ENCODE measurements around the gene NOTCH1. TPM values are rescaled to one million over a fixed set of nuclear protein-coding genes. Genes with fewer than 3 reads are reported as not detected.

Gene NOTCH1
- total RNA-seq, 3 donors from 2014 or later, result 124 to 128 (median 125) TPM

DNA sequence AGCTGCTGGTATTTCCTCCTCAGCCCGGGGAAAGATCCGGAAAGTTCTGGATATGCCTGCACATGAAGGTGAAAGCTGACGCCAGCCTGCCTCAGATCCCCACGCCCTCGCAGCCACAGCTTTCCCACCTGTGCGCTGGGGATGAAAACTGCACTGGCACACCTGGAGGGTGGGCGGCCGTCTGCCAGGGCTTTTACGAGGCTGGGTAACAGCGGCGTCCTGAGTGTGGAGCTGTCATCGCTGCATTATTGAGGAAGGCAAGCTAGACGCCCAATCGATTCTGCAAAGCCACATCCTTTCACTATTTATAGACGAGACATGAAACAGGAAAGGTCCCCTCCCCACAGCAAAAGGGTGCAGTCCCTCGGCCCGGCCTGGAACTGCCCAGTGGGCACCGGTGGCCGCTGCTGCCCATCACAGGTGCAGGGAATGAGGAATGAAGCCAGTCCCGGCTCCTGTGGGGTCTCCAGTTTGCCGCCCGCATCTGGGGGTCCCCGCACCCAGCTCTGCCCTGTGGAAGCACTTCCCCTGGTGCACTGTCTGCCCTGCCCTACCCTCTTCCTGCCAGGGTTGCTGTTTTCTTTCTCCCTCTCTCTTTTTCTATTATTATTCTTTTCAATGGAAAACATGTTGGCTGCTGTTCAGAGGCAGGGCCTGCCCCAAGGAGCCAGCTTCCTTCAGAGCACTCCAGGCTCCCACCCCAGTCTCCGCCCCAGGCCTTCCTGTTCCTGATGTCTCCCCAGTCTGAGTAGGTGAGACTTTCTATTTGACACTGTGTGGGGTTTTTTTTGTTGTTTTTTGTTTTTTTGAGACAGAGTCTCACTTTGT lies 7.0 kb downstream of the NOTCH1 start:
- DNase-seq (no peak), ATAC-seq (peak; percentile 74 to 78)
- Mint-ChIP-seq H3K4me3 (peak overlapping the region; percentile 89), H3K4me1 (ENCODE audit: low read depth) (peaks cover 67% of the 10 kb centered on the region), H3K36me3 (ENCODE audit: insufficient read depth) (peaks cover 22% of the 10 kb centered on the region), H3K9me3 (no peaks in the 10 kb centered on the region), H3K27me3 (ENCODE audit: low read depth) (no peaks in the 10 kb centered on the region)

DNA sequence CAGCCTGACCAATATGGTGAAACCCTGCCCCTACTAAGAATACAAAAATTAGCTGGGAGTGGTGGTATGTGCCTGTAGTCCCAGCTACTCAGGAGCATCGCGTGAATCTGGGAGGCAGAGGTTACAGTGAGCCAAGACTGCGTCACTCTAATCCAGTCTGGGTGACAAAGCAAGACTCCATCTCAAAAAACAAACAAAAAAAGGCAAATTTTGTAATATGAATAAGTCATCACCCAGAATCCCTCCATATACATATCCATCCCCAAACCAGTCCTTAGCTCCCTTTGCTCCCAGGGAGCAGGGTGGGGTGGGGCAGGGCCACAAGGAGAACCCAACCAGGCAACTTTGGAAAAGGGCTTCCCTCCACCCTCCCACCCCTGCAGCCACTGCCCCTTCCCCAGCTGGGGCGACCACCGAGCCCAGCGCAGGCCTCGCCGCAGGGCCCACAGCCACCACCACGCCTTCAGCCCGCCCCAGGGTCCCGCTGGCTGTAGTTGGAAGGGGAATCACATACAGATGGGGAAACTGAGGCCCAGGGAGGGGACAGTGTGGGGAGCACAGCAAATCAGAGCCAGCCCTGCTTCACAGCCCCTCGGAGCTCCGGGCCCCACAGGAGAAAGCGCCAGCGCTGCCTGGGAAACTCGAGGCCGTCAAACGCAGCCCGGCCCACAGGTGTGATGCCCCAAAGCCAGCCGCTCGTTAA lies 7.8 kb downstream of the NOTCH1 start:
- peaks cover 20% of the 10 kb centered on the region for H3K36me3 Mint-ChIP-seq (ENCODE audit: insufficient read depth)
- no peaks in the 10 kb centered on the region for H3K9me3 Mint-ChIP-seq
- ATAC-seq, result no peak
- no peaks in the 10 kb centered on the region for H3K27me3 Mint-ChIP-seq (ENCODE audit: low read depth)
- peaks cover 64% of the 10 kb centered on the region for H3K4me1 Mint-ChIP-seq (ENCODE audit: low read depth)
- peak overlapping the region; percentile 89 for H3K4me3 Mint-ChIP-seq
- no peak for DNase-seq

DNA sequence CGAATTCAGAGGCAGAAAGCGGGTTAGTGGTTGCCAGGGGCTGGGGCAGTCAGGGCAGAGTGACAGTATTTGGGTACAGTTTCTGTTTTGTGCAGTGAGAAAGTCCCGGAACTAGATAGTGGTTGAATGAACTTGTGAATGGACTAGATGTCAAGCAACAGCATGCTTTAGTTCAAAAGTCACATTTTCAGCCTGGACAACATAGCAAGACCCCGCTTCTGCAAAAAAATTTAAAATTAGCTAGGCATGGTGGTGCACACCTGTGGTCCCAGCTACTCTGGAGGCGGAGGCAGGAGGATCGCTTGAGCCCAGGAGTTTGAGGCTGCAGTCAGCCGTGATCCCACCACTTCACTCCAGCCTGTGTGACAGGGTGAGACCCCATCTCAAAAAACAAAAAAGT lies 8.4 kb downstream of the NOTCH1 start:
- Mint-ChIP-seq H3K9me3 (no peaks in the 10 kb centered on the region), H3K36me3 (ENCODE audit: insufficient read depth) (peaks cover 17% of the 10 kb centered on the region), H3K4me1 (ENCODE audit: low read depth) (peaks cover 62% of the 10 kb centered on the region), H3K4me3 (no peak overlapping the region), H3K27me3 (ENCODE audit: low read depth) (no peaks in the 10 kb centered on the region)
- DNase-seq (no peak), ATAC-seq (no peak)

DNA sequence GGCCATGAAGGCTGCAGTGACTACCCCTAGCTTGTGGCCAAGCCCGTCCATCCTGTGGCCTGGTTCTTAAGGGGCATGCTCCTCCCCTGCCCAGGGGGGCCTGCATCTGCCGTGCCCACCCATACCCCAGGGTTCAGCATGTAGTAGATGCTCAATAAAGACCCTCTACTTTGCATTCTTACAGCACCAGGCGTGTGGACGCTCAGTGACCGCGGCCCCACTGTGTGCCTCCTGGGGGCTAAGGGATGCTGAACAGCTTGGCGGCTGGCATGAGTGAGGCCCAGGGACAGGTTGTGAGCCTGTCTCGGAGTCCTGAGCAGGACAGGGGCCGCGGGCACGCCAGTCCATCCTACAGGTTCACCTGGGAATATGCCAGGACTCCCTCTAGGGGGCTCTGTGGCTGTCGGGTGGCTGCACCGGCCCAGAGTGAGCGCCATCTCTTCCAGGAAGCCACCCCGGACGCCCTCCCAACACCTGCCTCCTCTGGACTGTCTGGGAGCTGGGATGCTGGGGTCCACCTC lies 9.1 kb downstream of the NOTCH1 start:
- H3K27me3 Mint-ChIP-seq (ENCODE audit: low read depth), result no peaks in the 10 kb centered on the region
- ATAC-seq, result no peak
- H3K9me3 Mint-ChIP-seq, result no peaks in the 10 kb centered on the region
- H3K36me3 Mint-ChIP-seq (ENCODE audit: insufficient read depth), result peaks cover 16% of the 10 kb centered on the region
- DNase-seq, result no peak
- peaks cover 66% of the 10 kb centered on the region for H3K4me1 Mint-ChIP-seq (ENCODE audit: low read depth)
- no peak overlapping the region for H3K4me3 Mint-ChIP-seq

DNA sequence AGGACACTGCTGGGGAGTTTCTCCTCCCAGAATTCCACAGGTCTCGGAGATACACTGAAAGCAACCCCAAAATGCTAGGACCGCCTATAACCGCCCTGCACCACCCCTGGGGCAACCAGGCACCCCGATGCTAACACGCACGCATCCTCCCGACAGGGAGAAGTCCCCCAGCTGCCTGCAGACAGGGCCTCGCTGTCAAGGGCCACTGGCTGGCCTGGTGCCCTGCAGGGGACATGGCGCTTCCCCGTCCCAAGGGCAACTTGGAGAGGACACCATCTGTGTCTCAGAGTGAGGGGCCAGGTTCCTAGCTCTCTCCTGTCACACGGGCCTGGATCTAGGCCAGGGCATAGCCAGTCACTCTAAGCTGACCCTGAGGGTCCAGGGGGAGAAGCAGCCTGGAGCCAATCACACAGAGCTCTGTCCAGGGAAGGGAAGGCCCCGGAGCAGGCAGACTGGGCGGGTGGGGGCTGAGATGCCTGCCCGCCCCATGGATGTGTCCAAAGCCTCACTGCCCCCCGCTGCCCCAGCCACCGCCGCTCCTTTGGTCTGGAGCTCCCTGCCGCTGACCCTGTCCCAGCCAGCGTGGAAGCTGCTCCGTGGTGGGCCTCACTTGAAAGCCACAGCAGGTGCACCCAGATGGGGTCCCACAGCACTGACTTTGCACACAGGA lies 9.7 kb downstream of the NOTCH1 start:
- Mint-ChIP-seq H3K9me3 (no peaks in the 10 kb centered on the region), H3K4me1 (ENCODE audit: low read depth) (peaks cover 63% of the 10 kb centered on the region), H3K27me3 (ENCODE audit: low read depth) (no peaks in the 10 kb centered on the region), H3K4me3 (no peak overlapping the region), H3K36me3 (ENCODE audit: insufficient read depth) (peaks cover 14% of the 10 kb centered on the region)
- no peak for ATAC-seq
- no peak for DNase-seq

DNA sequence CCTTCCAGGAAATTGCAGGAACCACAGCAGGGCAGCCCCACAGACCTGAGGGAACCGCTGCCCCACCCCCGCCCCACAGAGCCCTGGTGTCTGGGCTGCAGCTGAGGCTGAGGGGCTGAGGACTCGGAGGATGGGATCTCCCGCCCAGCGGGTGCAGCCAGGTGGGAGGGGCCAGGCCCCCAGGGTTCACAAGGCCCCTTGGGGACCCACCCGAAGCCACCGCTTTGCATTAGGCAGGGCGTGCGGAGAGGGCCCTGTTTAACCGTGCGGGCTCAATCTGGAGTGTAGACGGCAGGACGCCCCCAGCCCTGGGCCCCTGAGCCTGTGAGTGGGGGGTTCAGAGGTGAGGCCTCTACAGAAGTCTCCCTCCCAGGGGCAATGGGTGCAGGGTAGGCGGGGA lies 10.8 kb downstream of the NOTCH1 start:
- DNase-seq, result no peak
- no peaks in the 10 kb centered on the region for H3K27me3 Mint-ChIP-seq (ENCODE audit: low read depth)
- peaks cover 59% of the 10 kb centered on the region for H3K4me1 Mint-ChIP-seq (ENCODE audit: low read depth)
- H3K4me3 Mint-ChIP-seq, result no peak overlapping the region
- no peaks in the 10 kb centered on the region for H3K9me3 Mint-ChIP-seq
- peaks cover 8% of the 10 kb centered on the region for H3K36me3 Mint-ChIP-seq (ENCODE audit: insufficient read depth)
- ATAC-seq, result no peak

DNA sequence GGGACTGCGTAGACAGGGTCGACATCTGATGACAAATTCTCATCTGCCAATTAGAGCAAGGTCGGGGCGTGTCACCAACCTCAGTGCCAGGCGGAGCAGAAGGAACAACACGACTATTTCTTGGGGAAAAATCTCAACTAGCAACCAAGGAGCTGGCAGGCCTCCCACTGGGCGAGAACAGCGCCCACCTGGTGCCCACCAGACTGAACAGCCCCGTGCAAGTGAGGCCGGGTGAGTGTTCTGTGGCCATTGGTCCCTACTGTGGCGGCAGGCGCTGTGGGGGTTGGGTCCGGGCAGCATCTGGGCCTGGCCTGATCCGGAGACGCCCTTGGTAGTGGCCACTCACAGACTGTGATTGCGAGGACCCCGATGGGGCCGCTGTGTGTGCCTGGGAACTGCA lies 11.5 kb downstream of the NOTCH1 start:
- ATAC-seq, result no peak
- Mint-ChIP-seq H3K4me1 (ENCODE audit: low read depth) (peaks cover 54% of the 10 kb centered on the region), H3K36me3 (ENCODE audit: insufficient read depth) (peaks cover 8% of the 10 kb centered on the region), H3K27me3 (ENCODE audit: low read depth) (no peaks in the 10 kb centered on the region), H3K4me3 (peak overlapping the region; percentile 72), H3K9me3 (no peaks in the 10 kb centered on the region)
- DNase-seq, result no peak

DNA sequence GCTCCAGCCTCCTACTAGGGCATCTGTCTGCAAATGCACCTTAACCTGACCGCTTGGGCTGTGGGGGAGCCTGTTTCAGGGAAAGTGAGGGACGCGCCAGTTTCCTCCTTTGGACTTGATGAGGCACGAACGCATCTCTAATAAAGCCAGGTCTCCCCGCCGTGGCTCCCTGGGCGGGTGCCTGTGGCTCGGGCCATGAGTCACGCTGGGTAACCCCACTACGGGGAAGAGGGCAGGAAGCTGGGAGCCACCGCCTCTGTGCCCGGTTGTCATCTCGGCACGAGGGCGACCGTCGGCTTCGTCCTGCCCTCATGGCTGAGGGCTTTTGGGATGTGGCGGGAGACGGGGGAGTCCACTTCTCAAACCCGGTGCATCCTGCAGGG lies 12.1 kb downstream of the NOTCH1 start:
- H3K36me3 Mint-ChIP-seq (ENCODE audit: insufficient read depth), result peaks cover 6% of the 10 kb centered on the region
- peak; percentile 79 for DNase-seq
- no peaks in the 10 kb centered on the region for H3K27me3 Mint-ChIP-seq (ENCODE audit: low read depth)
- H3K4me1 Mint-ChIP-seq (ENCODE audit: low read depth), result peaks cover 51% of the 10 kb centered on the region
- peak overlapping the region; percentile 72 for H3K4me3 Mint-ChIP-seq
- H3K9me3 Mint-ChIP-seq, result no peaks in the 10 kb centered on the region
- ATAC-seq, result peak; percentile 71 to 72

DNA sequence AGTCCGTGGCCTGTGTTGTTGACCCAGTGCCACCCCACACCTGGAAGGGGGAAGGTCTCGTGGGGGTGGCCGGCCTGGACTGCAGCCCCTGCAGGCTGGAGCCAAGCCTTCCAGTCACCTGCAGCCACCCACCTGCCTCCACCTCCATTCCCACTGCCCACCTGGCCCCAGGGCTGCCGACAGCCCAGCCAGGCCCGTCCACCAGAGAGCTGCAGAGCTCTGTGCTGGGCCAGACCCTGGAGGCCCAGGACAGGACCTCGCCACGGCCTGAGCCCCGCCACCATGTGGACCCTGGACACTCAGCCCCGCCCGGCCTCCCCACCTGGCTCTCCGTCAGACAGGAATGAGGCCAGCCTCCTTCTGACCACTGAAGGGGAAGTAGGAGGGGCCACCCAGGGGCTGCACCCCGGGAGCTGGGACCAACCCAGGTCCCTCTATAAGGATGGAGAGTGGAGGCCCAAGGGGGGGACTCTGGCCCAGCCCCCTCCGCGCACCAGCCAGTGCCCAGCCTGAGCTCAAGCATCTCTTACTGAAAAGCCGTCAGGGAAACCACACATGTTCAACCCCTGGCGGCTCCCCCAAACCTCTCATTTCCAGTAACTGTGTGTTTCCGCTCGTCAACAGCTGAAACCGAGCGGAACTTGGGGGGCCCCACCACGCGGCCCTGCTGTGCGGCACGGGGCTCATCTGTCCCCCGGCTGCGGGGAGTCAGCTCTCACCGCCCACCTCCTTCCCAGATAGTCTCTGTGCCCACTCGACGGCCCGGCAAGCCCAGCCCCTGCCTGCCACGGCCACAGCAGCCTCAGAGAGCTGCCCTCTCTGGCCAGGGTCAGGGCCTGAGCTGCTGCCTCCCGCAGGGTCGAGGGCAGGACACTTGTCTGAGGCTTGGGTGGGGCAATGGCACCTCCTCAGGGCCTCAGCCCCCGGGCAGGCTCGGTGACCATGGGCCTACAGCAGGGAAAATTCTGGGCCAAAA lies 12.8 kb downstream of the NOTCH1 start:
- Mint-ChIP-seq H3K9me3 (no peaks in the 10 kb centered on the region), H3K4me3 (peak overlapping the region; percentile 72), H3K36me3 (ENCODE audit: insufficient read depth) (peaks cover 6% of the 10 kb centered on the region), H3K27me3 (ENCODE audit: low read depth) (no peaks in the 10 kb centered on the region), H3K4me1 (ENCODE audit: low read depth) (peaks cover 46% of the 10 kb centered on the region)
- DNase-seq (peak; percentile 63), ATAC-seq (peak; percentile 56 to 66)

DNA sequence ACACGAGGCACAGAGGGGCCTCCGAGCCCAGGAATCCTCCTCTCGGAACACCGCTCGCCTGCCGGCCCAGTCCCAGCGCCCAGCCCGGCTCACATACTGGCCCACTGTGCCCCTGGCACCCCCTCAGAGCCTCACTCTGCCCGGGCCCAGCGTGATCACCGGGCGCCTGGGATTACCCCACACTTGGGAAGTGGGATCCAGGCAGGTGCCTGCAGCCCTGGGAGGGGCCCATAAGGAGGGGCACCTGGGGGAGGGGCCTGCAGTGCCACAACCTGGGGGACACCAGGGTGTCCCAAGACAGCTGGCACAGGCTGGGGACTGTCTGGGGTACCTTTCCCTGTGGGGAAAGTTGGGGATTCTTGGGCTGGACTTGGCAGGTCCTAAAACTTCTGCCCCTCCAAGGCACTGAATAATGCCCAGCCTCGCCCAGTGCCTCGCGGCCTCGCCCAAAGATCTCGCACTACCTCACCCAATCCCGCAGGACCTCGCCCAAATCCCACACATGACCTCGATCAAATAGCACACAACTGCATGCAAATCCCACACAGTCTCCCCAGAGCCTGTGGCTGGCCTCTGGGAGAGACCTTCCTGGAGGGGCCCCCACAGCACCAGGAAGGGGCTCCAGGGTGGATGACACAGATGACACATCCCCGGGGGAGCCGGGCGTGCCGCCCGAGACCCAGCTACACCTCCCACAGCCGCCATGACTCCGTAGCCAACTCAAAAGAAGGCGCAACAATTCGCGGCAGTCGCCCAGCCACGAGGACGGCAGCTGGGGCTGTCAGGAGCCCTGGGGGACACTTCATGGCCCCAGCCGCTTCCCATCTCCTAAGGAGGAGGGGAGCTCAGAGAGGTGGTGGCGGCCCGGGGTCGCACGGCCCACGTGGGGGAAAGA lies 13.7 kb downstream of the NOTCH1 start:
- DNase-seq, result peak; percentile 24
- Mint-ChIP-seq H3K9me3 (no peaks in the 10 kb centered on the region), H3K36me3 (ENCODE audit: insufficient read depth) (peaks cover 4% of the 10 kb centered on the region), H3K4me3 (peak overlapping the region; percentile 60), H3K27me3 (ENCODE audit: low read depth) (no peaks in the 10 kb centered on the region), H3K4me1 (ENCODE audit: low read depth) (peaks cover 42% of the 10 kb centered on the region)
- peak in 1 of 2 donors; percentile 29 for ATAC-seq

DNA sequence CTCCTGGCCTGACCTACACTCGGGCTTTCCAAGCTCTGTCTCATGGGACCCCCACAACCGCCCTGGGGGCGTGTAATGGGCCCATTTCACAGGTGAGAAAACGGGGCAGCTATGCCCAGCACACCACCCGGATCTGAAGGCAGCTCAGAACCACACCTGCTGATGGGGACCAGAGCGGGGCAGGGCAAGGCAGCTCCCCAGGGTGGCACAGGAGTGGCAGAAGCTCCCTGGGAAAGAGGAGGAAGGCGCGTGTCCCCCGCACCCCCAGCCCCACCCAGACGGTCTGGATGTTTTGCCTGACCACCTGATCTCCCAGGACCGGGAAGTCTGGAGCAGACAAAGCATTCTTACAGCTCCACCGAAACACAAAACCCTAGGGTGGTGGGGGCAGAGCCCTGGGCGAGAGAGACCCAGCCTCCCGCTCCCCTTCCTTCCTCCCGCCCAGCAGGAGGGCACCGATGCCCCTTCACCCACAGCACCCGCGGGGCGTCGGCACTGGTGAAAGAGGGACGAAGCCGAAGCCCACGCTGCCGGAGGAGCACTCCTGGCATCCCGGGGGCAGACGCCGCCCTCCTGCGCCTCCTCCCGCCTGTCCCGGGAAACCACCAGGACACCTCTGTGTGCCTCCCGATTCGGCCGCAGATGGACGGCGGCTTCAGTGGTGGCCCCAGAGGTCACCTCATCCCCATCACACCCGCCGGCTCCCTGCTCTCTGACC lies 14.5 kb downstream of the NOTCH1 start:
- peaks cover 2% of the 10 kb centered on the region for H3K36me3 Mint-ChIP-seq (ENCODE audit: insufficient read depth)
- no peak for DNase-seq
- no peaks in the 10 kb centered on the region for H3K9me3 Mint-ChIP-seq
- H3K27me3 Mint-ChIP-seq (ENCODE audit: low read depth), result no peaks in the 10 kb centered on the region
- peaks cover 36% of the 10 kb centered on the region for H3K4me1 Mint-ChIP-seq (ENCODE audit: low read depth)
- ATAC-seq, result no peak
- H3K4me3 Mint-ChIP-seq, result peak overlapping the region; percentile 19

DNA sequence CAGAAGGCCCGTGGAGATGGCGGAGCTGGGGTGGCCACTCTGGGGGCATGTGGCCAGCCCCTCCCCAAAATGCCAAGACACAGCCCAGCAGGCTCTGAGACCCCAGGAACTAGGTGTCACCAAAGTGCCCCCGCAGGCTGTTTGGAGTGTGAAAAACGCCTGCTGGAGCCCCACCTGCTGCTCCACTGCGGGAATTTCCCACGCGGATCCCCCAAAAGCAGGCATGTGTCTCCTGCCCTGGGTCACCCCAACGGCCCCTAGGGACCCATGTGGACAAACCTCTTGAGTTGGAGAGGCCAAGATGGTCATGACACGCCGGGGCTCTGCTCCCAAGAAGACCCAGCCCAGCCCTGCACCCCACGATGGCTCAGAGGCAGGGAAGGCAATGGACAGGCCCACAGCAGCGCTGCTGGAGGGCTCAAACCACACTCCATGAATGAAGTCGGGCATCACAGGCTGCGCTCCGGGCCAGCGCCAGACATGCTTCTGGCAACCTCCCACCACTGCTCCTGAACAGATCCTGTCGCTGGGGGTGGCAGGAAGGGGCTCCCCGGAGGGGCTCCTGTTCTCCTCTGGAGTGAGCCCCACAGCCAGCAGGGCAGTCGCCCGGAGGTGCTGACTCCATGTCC lies 15.3 kb downstream of the NOTCH1 start:
- Mint-ChIP-seq H3K36me3 (ENCODE audit: insufficient read depth) (peaks cover 2% of the 10 kb centered on the region), H3K4me3 (peak overlapping the region; percentile 19), H3K9me3 (no peaks in the 10 kb centered on the region), H3K27me3 (ENCODE audit: low read depth) (no peaks in the 10 kb centered on the region), H3K4me1 (ENCODE audit: low read depth) (peaks cover 36% of the 10 kb centered on the region)
- DNase-seq (no peak), ATAC-seq (no peak)

Data from activated T-cell treated with anti-CD3 and anti-CD28 coated beads, Interleukin-2, amount 50 U/mL, for 4 hours (primary cell).